HepG2 (cell line): ENCODE data around the gene ASCC2. TPM values are rescaled to one million over a fixed set of nuclear protein-coding genes. Genes with fewer than 3 reads are reported as not detected.

ENCODE experiments used
- ATF3 ChIP-seq: sonication (generic); formaldehyde crosslinking; IDR thresholded peaks from 2 replicates; pipeline ENCODE4 v1.4.0; 2020; ENCODE audit warnings: missing genetic modification reagents
- CEBPG ChIP-seq: IDR thresholded peaks from 2 replicates; pipeline ENCODE4 v1.6.1; 2016
- DRAP1 ChIP-seq: IDR thresholded peaks from 2 replicates; pipeline ENCODE4 v1.6.1; 2016; ENCODE audit warnings: missing genetic modification reagents, missing compliant biosample characterization
- ELF4 ChIP-seq: sonication (generic); formaldehyde crosslinking; IDR thresholded peaks from 2 replicates; pipeline ENCODE4 v1.5.0; 2020; ENCODE audit warnings: missing genetic modification reagents, mild to moderate bottlenecking, moderate library complexity, borderline replicate concordance
- GFI1 ChIP-seq: sonication (generic); formaldehyde crosslinking; IDR thresholded peaks from 2 replicates; pipeline ENCODE4 v1.5.0; 2020; ENCODE audit warnings: missing genetic modification reagents, mild to moderate bottlenecking, borderline replicate concordance
- GMEB1 ChIP-seq: sonication (generic); formaldehyde crosslinking; IDR thresholded peaks from 2 replicates; pipeline ENCODE4 v1.5.1; 2020; ENCODE audit warnings: missing genetic modification reagents, mild to moderate bottlenecking, borderline replicate concordance
- HBP1 ChIP-seq: IDR thresholded peaks from 2 replicates; pipeline ENCODE4 v1.6.1; 2016; ENCODE audit warnings: low read depth, control low read depth
- MAZ ChIP-seq, 2 experiments: sonication (generic) in 1 of 2; formaldehyde crosslinking in 1 of 2; IDR thresholded peaks; 2 replicates each; pipeline versions ENCODE4 v1.5.0 to v1.6.1; 2012 to 2020; ENCODE audit warnings: low read depth in 2 of 2, mild to moderate bottlenecking in 2 of 2, borderline replicate concordance in 1 of 2, improper control_type of control experiment in 1 of 2, low read length in 1 of 2, missing genetic modification reagents in 1 of 2, moderate library complexity in 1 of 2
- MIER3 ChIP-seq: IDR thresholded peaks from 2 replicates; pipeline ENCODE4 v1.6.1; 2016; ENCODE audit warnings: missing compliant biosample characterization, borderline replicate concordance
- PCBP2 ChIP-seq: fragments of 200-400 bp; formaldehyde crosslinking; optimal IDR thresholded peaks from 2 replicates; pipeline ENCODE3; 2018; ENCODE audit warnings: low read length, low read depth; ENCODE audit not compliant: poor library complexity, severe bottlenecking
- POLR2G ChIP-seq: fragments of 200-400 bp; formaldehyde crosslinking; IDR thresholded peaks from 2 replicates; pipeline ENCODE4 v1.6.1; 2018; ENCODE audit warnings: mild to moderate bottlenecking, low read depth, low read length, moderate library complexity
- PPARG ChIP-seq: conservative IDR thresholded peaks from 2 replicates; pipeline ENCODE4 v1.6.1; 2016; ENCODE audit warnings: missing biosample characterization, missing genetic modification reagents
- RAD21 ChIP-seq: fragments of 450-650 bp; formaldehyde crosslinking; IDR thresholded peaks from 2 replicates; pipeline ENCODE4 v1.5.0; 2020; ENCODE audit warnings: mild to moderate bottlenecking
- RXRA ChIP-seq: sonication (generic); formaldehyde crosslinking; IDR thresholded peaks from 2 replicates; pipeline ENCODE4 v1.5.1; 2020; ENCODE audit warnings: missing genetic modification reagents
- SIX4 ChIP-seq: sonication (generic); formaldehyde crosslinking; IDR thresholded peaks from 2 replicates; pipeline ENCODE4 v1.4.0; 2020; ENCODE audit warnings: missing genetic modification reagents
- SP1 ChIP-seq, 2 experiments: fragments of 450-650 bp in 1 of 2; sonication (generic) in 1 of 2; formaldehyde crosslinking in 1 of 2; IDR thresholded peaks; 2 replicates each; pipeline versions ENCODE4 v1.4.0 to v1.6.1; 2016 to 2020; ENCODE audit warnings: missing genetic modification reagents in 1 of 2
- ZFP91 ChIP-seq: sonication (generic); formaldehyde crosslinking; IDR thresholded peaks from 2 replicates; pipeline ENCODE4 v1.9.0; 2022; ENCODE audit warnings: missing genetic modification reagents, mild to moderate bottlenecking, borderline replicate concordance
- ZNF225 ChIP-seq: sonication (generic); formaldehyde crosslinking; IDR thresholded peaks from 2 replicates; pipeline ENCODE4 v1.4.0; 2020; ENCODE audit warnings: mild to moderate bottlenecking, missing genetic modification reagents
- ZNF556 ChIP-seq: sonication (generic); formaldehyde crosslinking; IDR thresholded peaks from 2 replicates; pipeline ENCODE4 v1.4.0; 2020; ENCODE audit warnings: mild to moderate bottlenecking, missing genetic modification reagents, borderline replicate concordance
- ZNF75D ChIP-seq: sonication (generic); formaldehyde crosslinking; IDR thresholded peaks from 2 replicates; pipeline ENCODE4 v1.8.1; 2023; ENCODE audit warnings: missing genetic modification reagents, mild to moderate bottlenecking, borderline replicate concordance
- ZNF781 ChIP-seq: sonication (generic); formaldehyde crosslinking; IDR thresholded peaks from 2 replicates; pipeline ENCODE4 v1.5.1; 2020; ENCODE audit warnings: borderline replicate concordance, mild to moderate bottlenecking, missing genetic modification reagents; ENCODE audit errors: not compliant biosample characterization
- polyA plus RNA-seq, 8 experiments: library from polyadenylated mRNA; depleted of rRNA in 3 of 8; stranded (reverse) in 7 of 8; unstranded in 1 of 8; fragments of >200 nt; fragmentation: Illumina TruSeq in 4 of 8; extraction: Trizol in 4 of 8; gene quantifications; 2 replicates each; pipeline versions ENCODE4 v1.2.1 to v1.2.3, GENCODE V29; 2011 to 2016; ENCODE audit warnings: low read depth in 4 of 8, missing spikeins in 1 of 8, mixed read lengths in 1 of 8; ENCODE audit not compliant: insufficient read depth in 1 of 8
- total RNA-seq, 5 experiments: library from RNA; depleted of rRNA; stranded (reverse); fragments of >200 nt; fragmentation: Illumina TruSeq; extraction: Trizol; gene quantifications; 2 replicates each; pipeline ENCODE4 v1.2.3, GENCODE V29; 2016; ENCODE audit warnings: low read depth in 1 of 5

The ASCC2 gene
- total and polyA plus RNA-seq, 2 of the 13 experiments (the other 11 are each of a cell fraction or from before 2014, with no cell fraction given) = 26.2 to 26.3 TPM

GRCh38 chr22:29837741-29838598 lies at the start of gene ASCC2 (continued):
- TF ChIP-seq ZFP91 (CRISPR knock-in tag) (peak; percentile 65; the same call in 1 of the 2 replicates), ZNF75D (CRISPR knock-in tag) (no peak), PCBP2 (no peak), MAZ (IDR thresholded peaks at IDR 0.05; ENCODE audit: borderline replicate concordance, low read depth, low read length) (0 out of 2 replicates have a peak, but pooled peaks have one; percentile 50), MAZ (CRISPR knock-in tag; IDR thresholded peaks at IDR 0.05; ENCODE audit: low read depth) (0 out of 2 replicates have a peak, but pooled peaks have one; percentile 40), HBP1 (0 out of 2 replicates have a peak, but pooled peaks have one; percentile 56), RXRA (CRISPR knock-in tag) (peak; percentile 78), SIX4 (CRISPR knock-in tag) (no peak), ZNF556 (CRISPR knock-in tag) (0 out of 2 replicates have a peak, but pooled peaks have one; percentile 28), ATF3 (CRISPR knock-in tag) (no peak), MIER3 (CRISPR knock-in tag) (peak; percentile 36; the same call in 1 of the 2 replicates), CEBPG (CRISPR knock-in tag) (0 out of 2 replicates have a peak, but pooled peaks have one; percentile 11), ELF4 (CRISPR knock-in tag) (peak; percentile 91), DRAP1 (CRISPR knock-in tag) (peak; percentile 85), POLR2G (peak; percentile 84), ZNF781 (CRISPR knock-in tag) (no peak), SP1 (IDR thresholded peaks at IDR 0.05) (no peak), SP1 (CRISPR knock-in tag; IDR thresholded peaks at IDR 0.05) (peak; percentile 63), ZNF225 (peak; percentile 41; the same call in 1 of the 2 replicates), GFI1 (CRISPR knock-in tag) (peak; percentile 56), PPARG (CRISPR knock-in tag) (peak; percentile 24; the same call in 1 of the 2 replicates), RAD21 (CRISPR knock-in tag) (peak; percentile 42), GMEB1 (CRISPR knock-in tag) (peak; percentile 49; the same call in 1 of the 2 replicates)
